LNCAP (cell line): ENCODE measurements around the gene CEP170B.

ENCODE experiments used
- CTCF ChIP-seq: fragments of 450-650 bp; IDR thresholded peaks from 2 replicates; pipeline ENCODE4 v1.5.1; 2017; ENCODE audit warnings: mild to moderate bottlenecking

The CEP170B gene

DNA sequence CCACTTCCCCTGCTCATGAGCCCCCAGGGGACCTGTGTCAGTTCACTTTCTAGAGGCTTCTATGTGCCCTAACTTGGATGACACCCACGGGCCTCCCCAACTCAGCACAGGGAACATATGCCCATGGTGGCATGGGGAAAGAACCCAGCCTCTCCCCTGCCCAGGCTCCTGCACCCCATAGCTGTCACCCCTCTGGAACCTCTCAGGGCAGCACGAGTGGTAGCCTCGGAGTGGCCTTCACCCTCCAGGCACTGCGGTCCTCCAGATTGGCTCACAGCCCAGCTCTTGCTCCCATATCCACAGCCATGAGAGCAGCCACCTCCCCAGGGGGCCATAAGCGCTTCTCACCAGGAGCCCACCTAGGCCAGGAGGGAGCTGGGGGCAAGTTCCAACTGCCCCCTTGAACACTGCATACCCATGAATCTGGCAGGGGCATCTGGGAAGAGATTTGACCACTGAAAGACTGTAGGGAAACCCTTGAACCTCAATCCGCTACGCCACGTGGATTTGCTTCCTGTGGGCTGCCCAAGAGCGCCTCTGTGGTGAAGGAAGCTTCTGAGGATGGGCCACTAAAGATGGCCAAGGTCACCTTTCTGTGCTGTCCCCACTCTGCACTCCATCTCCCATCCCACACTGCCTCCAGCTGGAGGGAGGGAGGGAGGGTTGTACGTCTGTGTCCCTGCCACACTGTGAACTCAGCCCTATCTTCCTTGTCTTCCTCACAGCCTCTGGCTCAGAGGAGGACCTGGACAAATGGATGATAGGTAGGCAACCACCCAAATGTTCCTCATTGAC is 71.5 kb downstream of the CEP170B start:
- TF ChIP-seq CTCF, result no peak

- TF ChIP-seq CTCF, result no peak
Observed at GRCh38 chr14:104937161-104937560, 72.1 kb downstream of the CEP170B start.

DNA sequence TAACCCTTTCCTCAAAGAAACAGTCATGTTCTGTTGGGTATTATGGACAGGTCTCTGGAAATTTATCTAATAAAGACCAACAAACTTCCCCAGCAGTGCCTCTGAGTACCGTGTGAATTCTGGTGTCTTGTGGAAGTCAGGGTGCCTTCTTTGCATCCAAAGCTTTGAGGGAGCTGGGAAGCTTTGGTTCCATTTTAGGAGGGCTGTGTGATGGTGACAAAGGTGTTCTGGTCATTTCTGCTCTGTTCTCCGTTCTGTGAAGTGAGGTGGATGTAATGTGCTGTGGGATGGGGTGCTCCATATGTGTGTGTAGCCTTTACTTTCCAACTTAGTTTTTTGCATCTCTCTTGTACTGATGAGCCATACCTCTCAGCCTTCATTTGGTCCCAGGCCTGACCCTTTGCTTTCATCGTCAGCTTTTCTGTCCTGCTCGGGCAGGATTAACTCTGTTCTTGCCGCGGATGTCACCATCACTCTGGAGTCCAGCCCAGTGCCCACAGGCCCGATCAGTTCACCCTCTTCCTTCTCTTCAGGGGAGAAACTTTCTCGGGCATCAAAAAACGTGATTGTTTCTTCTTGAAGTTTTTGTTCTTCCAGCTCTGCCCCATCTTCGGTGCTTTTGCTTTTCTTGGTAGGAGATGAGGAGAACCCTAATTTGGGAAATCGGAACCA is 72.8 kb downstream of the CEP170B start:
- no peak for TF ChIP-seq CTCF

DNA sequence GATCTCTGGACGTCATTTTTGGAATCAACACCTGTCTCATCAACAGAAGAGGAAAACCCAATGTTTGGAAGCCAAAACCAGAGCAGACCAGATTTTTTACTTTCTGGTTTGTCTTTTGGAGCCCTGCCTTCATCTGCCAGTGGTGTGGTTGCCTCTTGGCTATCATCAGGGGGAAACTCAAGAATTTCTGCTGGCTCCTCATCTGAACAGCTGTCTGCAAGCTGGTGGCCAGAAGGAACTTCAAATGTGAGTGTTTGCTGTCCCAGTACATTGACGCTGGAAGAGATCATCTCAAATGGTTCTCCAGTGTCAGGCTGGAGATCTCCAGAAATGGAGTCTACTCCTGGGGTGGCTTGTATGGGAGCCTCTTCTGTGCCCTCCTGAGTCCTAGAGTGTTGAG is 73.4 kb downstream of the CEP170B start:
- no peak for TF ChIP-seq CTCF

DNA sequence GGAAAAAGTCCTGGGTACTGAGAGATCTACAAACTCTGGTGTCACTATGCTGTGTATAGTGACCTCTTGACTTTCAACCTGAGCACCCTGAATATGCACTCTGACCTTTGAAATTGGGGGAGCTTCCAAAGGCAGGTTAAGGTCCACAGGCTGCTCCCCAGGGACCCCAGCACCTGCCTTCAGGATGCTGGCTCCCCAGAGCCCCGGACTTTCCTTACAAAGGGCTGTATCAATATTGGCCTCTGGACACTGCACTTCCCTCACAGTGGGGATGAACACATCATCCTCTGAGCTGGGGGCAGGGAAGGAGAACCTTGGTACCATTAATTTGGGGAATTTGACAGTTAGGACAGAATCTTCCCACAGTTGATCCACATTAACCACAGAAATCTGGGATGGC is 73.9 kb downstream of the CEP170B start:
- TF ChIP-seq CTCF, result no peak

- TF ChIP-seq CTCF, result no peak
Observed at GRCh38 chr14:104939666-104940410, 74.8 kb downstream of the CEP170B start.

DNA sequence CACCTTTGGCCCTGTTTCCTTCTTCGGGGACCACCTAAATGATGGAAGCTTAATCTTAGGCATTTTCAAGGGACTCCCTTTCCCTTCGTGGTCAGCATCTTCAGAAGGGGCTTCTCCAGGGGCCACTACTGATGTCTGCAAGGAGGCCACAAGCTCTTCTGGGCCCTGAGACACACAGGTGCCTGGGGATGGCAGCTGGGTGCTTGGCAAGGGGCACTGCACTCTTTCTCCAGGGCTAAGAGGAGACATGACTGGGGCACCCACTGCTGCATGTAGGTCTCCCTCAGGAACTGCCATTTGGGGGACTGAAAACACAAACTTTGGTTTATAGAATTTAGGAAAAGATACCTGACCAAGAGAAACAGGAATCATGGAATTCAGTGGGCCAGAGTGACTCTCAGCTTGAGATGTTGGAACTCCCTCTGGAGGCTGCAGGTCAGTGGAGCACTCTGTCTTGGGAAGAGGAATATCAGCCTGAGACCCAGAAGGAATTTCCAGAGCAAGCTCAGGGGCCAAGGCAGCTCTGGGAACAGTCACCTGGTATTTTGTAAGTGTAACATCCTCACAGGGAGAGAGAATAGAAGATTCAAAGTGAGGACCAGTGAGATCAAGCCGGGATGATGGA is 75.6 kb downstream of the CEP170B start:
- TF ChIP-seq CTCF, result no peak
